Stimulated activated CD4-positive, alpha-beta T cell treated with anti-CD3 and anti-CD28 coated beads, TNF-alpha, amount 100 ng/mL, for 24 hours (primary cell): ENCODE data around the gene SYCP3.

Experiments used
- DNase-seq, 3 experiments: peaks; one replicate each; pipeline ENCODE4 v3.0.0-alpha.2; 2020; ENCODE audit warnings: low read depth in 3 of 3

Gene SYCP3

GRCh38 chr12:101680240-101680639, 59.0 kb downstream of the SYCP3 start:
- DNase-seq = no peak
